Esophagus muscularis mucosa (tissue), 3 donors: ENCODE data around the gene ENO3.

Experiments
- POLR2A ChIP-seq: fragments of 450-650 bp; IDR thresholded peaks from one replicate; pipeline ENCODE4 v1.6.1; 2017; ENCODE audit warnings: antibody characterized with exemption, moderate library complexity, mild to moderate bottlenecking, low read depth
- POLR2AphosphoS5 ChIP-seq, 2 donors: sonication (generic); formaldehyde crosslinking; IDR thresholded peaks; one replicate each; pipeline ENCODE4 v1.6.1; 2017; ENCODE audit warnings: antibody characterized with exemption in 2 of 2
- TF ChIP-seq, protein P1 (sequence below), 3 experiments: fragments of 200-600 bp in 2 of 3; fragments of 450-650 bp in 1 of 3; sonication (generic) in 2 of 3; IDR thresholded peaks; one replicate each; pipeline ENCODE4 v1.5.1; 2017 to 2019; ENCODE audit warnings: antibody characterized with exemption in 3 of 3, mild to moderate bottlenecking in 2 of 3, moderate library complexity in 1 of 3

- TF ChIP-seq, protein P1, sequence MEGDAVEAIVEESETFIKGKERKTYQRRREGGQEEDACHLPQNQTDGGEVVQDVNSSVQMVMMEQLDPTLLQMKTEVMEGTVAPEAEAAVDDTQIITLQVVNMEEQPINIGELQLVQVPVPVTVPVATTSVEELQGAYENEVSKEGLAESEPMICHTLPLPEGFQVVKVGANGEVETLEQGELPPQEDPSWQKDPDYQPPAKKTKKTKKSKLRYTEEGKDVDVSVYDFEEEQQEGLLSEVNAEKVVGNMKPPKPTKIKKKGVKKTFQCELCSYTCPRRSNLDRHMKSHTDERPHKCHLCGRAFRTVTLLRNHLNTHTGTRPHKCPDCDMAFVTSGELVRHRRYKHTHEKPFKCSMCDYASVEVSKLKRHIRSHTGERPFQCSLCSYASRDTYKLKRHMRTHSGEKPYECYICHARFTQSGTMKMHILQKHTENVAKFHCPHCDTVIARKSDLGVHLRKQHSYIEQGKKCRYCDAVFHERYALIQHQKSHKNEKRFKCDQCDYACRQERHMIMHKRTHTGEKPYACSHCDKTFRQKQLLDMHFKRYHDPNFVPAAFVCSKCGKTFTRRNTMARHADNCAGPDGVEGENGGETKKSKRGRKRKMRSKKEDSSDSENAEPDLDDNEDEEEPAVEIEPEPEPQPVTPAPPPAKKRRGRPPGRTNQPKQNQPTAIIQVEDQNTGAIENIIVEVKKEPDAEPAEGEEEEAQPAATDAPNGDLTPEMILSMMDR (IDR thresholded peaks at IDR 0.05): no peak
- TF ChIP-seq POLR2A (no peak), POLR2AphosphoS5 (IDR thresholded peaks at IDR 0.05) (no peak)
These were observed 29.6 kb upstream of the ENO3 start for GRCh38 chr17:4921320-4921719.
